Renal pelvis (tissue), 4 donors: ENCODE data around the gene ROBO2. TPM values are rescaled to one million over a fixed set of nuclear protein-coding genes. Genes with fewer than 3 reads are reported as not detected.

Experiments used
- DNase-seq: peaks from one replicate; pipeline ENCODE4 v3.0.0-alpha.2; 2013
- polyA plus RNA-seq, 3 donors: library from polyadenylated mRNA; unstranded; fragments of 120-200 nt; gene quantifications; one replicate each; pipeline ENCODE4 v1.2.1, GENCODE V29; 2013; ENCODE audit not compliant: insufficient read length in 3 of 3

The ROBO2 gene
- polyA plus RNA-seq, 3 donors, result 82.8 to 101 (median 88.0) TPM

DNA sequence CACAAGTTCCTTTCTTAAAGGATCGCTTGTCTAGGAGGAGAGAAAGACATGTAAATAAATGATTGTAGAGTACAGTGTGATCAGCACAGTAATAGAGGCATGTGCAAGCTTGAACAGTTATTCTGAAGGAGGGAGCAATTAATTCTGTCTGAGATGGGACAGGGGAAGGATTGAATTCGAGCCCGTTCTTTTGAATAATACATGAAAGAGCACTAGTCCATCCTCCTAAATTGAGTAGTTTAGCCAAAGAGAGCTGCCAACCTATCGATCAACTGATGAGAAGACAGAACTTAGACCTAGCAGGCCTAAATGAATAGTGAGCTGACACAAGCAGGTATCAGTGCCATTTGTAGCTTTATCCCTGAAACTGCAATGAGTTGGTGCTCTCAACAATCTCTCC, 142.4 kb downstream of the ROBO2 start:
- no peak for DNase-seq

DNA sequence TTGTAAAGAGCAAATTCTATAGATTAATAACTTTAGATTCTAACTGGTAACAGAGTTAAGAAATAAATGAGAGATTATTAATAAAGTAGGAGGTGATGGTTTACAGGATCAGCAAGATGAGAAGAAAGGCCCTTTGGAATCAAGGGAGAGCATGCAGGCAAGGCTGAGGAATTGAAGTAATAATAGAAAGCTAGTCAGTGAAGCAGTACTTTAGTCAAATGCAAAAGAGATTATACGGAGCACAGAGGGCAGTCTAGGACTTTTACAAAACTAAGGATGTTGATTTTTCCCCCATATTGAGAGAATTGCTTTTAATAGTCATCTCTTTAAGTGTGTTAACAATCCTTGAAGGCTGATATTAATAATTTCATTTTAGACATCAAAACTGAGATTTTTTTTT, 146.4 kb downstream of the ROBO2 start:
- no peak for DNase-seq

DNA sequence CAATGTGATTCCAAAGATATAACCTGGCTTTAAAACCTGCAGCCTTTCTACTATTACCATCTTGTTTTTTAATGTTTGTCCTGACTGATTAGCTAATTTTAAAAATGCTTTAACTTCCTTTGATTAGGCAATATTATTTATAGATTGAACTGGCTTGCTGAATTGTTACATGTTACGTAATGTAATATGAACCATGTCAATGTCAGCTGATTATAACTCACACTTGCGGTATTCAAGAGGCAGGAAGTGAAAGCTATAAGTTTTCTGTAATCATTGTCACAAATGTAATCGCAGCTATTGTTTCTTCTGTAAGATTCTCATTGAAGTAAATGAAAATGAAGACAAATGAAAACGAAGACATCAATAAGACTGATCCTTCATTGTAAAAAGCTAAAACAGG, 146.8 kb downstream of the ROBO2 start:
- no peak for DNase-seq

GRCh38 chr3:77188210-77188609, 148.3 kb downstream of the ROBO2 start:
- DNase-seq, result no peak

GRCh38 chr3:77189258-77189657, 149.4 kb downstream of the ROBO2 start:
- no peak for DNase-seq

DNA sequence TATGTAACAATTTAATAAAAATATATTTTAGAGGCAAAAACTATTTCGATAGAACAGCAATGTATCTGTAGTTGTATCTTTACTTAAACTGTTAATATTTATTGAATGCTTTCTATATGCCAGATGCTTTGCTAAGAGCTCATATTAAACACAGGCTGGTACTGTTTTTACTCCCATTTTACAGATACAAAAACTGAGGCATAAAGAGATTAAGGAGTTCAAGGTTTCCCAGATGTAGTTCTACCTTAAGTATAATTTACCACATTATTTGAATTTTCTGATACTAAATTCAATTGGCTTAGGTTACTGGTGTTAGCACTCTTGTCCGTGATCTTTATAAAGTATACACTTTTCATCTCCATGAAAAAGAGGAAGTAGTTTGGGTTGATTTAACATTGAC, 149.8 kb downstream of the ROBO2 start:
- DNase-seq, result no peak

DNA sequence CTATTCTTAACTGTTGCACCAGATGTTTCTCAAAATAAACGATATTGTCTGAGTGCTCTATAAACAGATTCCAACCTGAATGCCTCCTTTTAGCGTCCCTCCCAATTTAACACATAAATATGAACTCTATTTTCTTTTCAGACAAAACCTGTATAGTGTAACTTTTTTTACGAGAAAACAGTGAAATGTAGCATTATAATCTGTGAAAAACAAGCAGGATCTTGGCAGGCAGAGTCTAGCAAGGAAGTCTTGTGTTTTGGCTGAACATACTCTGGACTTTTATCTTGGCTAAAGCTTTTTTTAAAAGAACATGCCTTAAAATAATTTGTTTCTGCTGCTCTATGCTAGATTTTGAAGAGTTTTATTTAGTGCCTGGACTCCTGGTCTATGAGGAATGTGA, 150.5 kb downstream of the ROBO2 start:
- DNase-seq, result no peak

DNA sequence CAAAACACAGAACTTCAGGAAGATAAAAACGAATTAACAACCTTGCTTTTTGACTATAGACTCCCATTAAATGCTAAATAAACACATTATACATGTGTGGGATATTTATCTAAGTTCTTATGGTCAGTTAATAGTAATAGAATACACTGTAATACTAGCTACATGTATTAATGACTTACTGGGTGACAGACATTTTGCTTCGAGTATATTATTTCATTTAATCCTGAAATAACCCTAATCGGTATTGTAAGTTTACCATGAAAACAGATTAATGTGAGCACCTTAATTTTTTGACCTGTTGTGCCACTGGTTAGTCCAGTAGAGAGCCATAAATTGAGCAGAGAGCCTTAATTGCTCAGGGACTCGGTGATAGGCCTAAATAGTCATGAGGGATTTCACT, 151.1 kb downstream of the ROBO2 start:
- DNase-seq, result no peak

GRCh38 chr3:77191640-77192039, 151.7 kb downstream of the ROBO2 start:
- DNase-seq, result no peak

DNA sequence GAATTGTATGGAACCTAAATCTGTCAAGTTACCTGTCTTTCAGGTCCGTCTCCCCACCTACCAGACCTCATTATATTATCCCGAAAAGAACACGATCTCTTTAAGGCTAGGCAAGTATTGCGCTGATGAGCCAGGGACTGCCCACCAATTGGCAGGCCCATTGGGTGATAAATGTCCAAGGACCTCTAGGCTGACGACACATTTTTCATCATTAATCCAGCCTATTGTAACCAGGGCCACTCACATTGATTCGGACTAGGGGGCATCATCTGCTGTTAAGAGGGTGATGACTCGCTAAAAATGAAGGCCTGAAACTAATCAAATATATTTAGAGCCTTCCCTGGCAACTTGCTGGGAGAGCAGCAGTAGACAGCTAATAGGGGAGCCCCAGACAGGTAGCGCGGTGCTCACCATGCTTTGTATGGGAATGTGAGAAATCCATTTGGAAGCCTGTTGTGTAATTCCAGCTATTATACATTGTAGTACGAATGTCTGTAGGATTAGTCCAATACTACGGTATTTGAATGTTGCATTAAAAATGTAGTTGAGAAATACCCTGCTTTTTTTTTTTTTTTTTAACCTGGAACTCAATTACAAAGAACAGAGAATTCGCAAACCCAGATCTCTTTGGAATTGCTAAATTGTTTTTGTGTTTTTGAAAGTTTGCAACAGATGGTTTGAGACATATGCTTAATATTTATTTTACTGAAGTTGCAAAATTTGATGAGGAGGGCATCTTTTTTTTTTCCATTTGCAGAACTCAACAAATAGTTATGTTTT, 156.1 kb downstream of the ROBO2 start:
- DNase-seq, result no peak

- DNase-seq, result no peak
Observed at GRCh38 chr3:77197408-77197807, 157.5 kb downstream of the ROBO2 start.

DNA sequence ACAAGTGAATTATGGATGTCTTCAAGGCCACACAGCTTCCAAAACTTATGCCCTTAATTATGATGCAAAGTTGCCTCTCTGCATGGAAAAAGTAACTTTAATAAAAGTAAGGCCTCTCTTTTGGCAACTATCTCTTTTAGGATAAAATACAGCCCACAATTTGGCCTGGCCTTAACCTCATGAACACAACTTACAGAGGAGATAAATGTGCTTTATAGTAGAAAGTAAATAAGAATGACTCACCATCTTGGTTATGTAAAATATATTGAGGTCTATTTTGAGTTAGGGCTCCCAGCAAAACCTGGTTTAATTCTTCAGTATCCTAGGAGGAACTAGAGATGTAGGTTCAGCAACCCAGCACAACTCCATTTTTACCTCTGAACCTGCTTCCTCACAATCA, 164.0 kb downstream of the ROBO2 start:
- no peak for DNase-seq

GRCh38 chr3:77204788-77205187, 164.9 kb downstream of the ROBO2 start:
- DNase-seq, result no peak

DNA sequence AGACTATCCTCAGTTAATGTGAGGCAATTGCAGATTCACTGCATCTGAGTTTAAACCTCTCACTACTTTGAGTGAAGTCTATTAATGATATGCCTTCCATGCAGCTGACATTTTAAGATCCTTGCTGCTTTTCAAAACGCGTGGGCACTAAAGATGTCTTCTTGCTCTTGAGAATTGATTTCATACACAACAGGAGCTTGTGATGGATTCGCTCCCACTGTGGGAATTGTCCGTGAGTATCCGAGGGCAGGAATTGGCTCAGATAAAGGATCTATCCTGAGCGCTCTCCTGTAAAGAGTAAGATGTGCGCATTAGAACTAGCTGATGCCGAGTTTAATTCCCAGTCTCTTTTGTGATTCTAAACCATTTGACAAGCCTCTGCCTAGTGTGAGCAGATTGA, 167.9 kb downstream of the ROBO2 start:
- DNase-seq, result no peak

DNA sequence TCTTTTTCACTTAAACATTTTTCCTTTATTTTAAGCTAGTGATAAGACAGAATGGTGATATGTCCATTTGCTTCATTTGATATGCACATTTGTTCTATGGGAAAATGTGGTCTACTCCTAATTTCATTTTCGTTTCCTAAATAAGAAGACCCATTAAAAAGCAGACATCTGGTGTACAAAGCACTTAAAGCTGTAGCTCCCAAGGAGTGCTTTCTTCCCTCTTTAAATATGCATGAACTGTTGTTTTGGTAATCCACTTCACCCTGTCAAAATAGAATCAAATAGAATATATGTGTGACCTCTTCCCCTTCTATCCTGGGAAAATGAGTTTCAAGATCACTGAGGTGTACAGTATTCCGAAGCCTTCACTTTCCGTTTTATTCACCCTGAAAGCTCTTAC, 182.8 kb downstream of the ROBO2 start:
- DNase-seq, result no peak

- no peak for DNase-seq
Observed at GRCh38 chr3:77227567-77227966, 187.7 kb downstream of the ROBO2 start.

DNA sequence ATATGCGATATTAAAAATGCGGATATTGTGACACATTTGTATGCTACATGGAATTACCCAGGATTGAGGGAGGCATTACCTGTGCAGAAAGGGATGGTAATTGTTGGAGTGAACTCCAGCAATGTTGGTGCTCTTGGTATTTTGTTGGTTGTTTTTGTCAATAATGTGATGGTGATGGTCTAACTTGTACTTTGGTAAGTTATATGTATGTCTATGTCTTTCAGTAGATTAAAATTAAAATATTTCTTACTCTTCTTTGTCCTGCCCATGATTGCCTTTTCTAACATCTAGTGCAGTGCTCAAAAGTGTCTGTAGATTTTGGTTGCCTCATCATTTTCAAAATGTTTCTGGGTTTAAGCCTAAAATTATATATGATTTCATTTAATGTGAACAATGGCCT, 192.7 kb downstream of the ROBO2 start:
- no peak for DNase-seq

- no peak for DNase-seq
Observed at GRCh38 chr3:77234004-77234403, 194.1 kb downstream of the ROBO2 start.

DNA sequence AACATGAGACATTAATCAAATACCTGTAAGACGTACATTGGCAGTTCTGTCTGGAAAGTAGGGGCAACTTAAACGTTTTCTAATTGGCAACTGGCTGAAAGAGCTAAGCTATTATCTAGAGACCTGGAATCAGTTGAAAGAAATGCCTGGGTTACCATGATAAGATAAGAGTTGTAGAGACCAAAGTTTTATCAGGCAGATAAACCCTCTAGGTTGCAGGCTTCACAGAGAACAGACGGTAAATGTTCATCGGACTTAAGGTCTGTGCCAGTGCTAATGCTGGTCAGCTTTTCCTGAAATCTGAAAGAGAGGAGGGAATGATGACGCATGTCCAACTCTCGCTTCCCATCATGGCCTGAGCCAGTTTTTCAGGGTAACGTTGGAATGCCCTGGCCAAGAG, 196.2 kb downstream of the ROBO2 start:
- no peak for DNase-seq

DNA sequence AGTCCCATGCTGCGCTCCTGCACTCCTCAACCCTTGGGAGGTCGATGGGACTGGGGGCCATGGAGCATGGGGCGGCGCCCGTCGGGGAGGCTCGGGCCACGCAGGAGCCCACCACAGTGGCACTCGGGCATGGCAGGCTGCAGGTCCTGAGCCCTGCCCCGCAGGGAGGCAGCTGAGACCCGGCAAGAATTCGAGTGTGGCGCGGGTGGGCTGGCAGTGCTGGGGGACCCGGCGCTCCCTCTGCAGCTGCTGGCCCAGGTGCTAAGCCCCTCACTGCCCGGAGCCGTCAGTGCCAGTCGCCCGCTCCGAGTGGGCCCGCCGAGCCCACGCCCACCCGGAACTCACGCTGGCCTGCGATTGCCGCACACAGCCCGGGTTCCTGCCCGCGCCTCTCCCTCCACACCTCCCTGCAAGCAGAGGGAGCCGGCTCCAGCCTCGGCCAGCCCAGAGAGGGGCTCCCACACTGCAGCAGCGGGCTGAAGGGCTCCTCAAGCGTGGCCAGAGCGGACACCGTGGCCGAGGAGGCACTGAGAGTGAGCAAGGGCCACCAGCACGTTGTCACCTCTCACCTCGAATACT, 200.3 kb downstream of the ROBO2 start:
- no peak for DNase-seq

DNA sequence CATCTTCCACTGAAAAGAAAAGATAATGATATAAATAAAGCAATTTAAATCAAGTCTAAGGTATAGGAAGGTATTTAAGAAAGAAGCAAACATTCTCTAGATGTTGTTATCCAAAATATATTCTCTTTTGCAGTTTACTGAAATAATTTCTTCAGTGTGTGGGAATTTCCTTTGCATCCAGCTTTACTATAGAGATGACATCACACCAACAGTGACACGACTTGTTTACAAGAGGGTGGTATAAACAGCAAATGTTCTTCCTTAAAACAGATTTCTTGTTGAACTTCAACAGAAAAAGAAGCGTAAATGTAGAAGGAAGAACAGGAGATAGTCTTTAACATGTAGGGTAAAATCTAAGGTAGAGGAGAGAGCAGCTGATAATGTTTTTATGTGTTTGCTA, 202.5 kb downstream of the ROBO2 start:
- DNase-seq, result no peak

- no peak for DNase-seq
Observed at GRCh38 chr3:77244981-77245380, 205.1 kb downstream of the ROBO2 start.

- no peak for DNase-seq
Observed at GRCh38 chr3:77247061-77247460, 207.2 kb downstream of the ROBO2 start.

DNA sequence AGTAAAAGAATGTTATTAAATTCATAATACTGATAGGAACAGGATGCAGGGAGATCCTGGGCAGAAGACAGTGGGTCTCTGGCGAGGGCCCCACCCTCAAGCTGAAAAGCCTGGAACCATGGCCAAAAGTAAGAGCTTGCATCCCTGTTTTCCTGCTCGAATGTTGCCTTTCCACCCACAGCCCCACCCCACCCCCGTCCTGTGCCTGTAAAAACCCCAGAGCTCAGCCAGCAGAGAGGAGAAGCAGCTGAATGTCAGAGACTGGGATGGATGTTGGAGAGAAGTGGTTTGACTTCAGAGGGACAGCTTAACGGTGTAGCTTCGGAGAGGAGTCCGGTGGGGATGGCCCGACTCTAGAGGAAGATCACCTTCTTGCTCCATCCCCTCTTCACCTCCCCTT, 207.9 kb downstream of the ROBO2 start:
- no peak for DNase-seq
